Pancreas (tissue), 10 donors: ENCODE measurements around the gene MEAK7. TPM values are rescaled to one million over a fixed set of nuclear protein-coding genes. Genes with fewer than 3 reads are reported as not detected.
A peak's percentile ranks its signal among the peaks of the same experiment; 100 is the strongest.

Source experiments
- ATAC-seq, 4 donors: fragments of 200-7000 bp; cut with Tn5 transposase; one replicate each; pipeline versions ENCODE4 v1.8.0 to v1.9.1; 2020; ENCODE audit warnings: mild to moderate bottlenecking in 4 of 4, moderate library complexity in 4 of 4
- DNase-seq, 6 donors: peaks; one replicate each; pipeline ENCODE4 v3.0.0-alpha.2; 2020
- FAIRE-seq: peaks from 2 replicates; lab custom pipeline; 2012; peaks lifted over from hg19 to GRCh38; lab: Jason Lieb, UNC
- H3K27ac ChIP-seq, 4 donors: fragments of 200-600 bp; sonication (generic); 1 replicate in 3 of 4; 2 replicates in 1 of 4; pipeline versions ENCODE4 v1.5.0 to v1.8.0; 2020
- H3K27me3 ChIP-seq, 4 donors: fragments of 200-600 bp; one replicate each; pipeline ENCODE4 v1.8.0; 2021
- H3K36me3 ChIP-seq, 3 donors: fragments of 200-600 bp; sonication (generic) in 1 of 3; one replicate each; pipeline versions ENCODE4 v1.5.0 to v1.8.0; 2020 to 2021
- H3K4me1 ChIP-seq, 3 donors: fragments of 200-600 bp; one replicate each; pipeline ENCODE4 v1.8.0; 2021
- H3K4me3 ChIP-seq, 4 donors: fragments of 200-600 bp; sonication (generic) in 2 of 4; one replicate each; pipeline versions ENCODE4 v1.5.0 to v1.8.0; 2020 to 2021
- H3K9me3 ChIP-seq, 4 donors: fragments of 200-600 bp; one replicate each; pipeline ENCODE4 v1.8.0; 2021
- WGBS, 2 donors: extraction: QIAGEN DNeasy Blood & Tissue Kit; methylation state at CpG; one replicate each; pipeline ENCODE4 v1.1.7; 2013; 5-methylcytosine and 5-hydroxymethylcytosine counted together
- intact Hi-C, 3 donors: fragments of 100-400 bp; cut with DNase I; formaldehyde crosslinking; loops; one replicate each; pipeline versions ENCODE4 v1.11.1 to v1.14.2; 2022
- polyA plus RNA-seq, 2 donors: library from polyadenylated mRNA; stranded (reverse); fragments of 200-250 nt; gene quantifications; one replicate each; pipeline ENCODE4 v1.2.3, GENCODE V29; 2013
- total RNA-seq, 6 donors: library from RNA; stranded (reverse); fragmentation: NEBNext Ultra II Directional in 4 of 6; extraction: Animal tissue kit (Norgen Biotek cat#: 25700) in 4 of 6; gene quantifications; one replicate each; pipeline versions ENCODE4 v1.2.1 to v1.2.4, GENCODE V29; 2021 to 2023
- TF ChIP-seq, protein P1 (sequence below), 4 donors: fragments of 200-600 bp; sonication (generic) in 3 of 4; IDR thresholded peaks; one replicate each; pipeline versions ENCODE4 v1.5.0 to v1.8.0; 2021; ENCODE audit warnings: antibody characterized with exemption in 4 of 4
- donor health status: healthy with polysubstance abuse.
- donor health status: DM: no; HTN: no; CAD: no; lungs with moderate emphysema.
- donor health status: DM: no; HTN: no; CAD: no.
- donor health status: control.
- donor health status: control.
- donor health status: Bipolar disorder and iron deficiency.
- donor health status: DM: yes; HTN: yes; CAD: no.
- donor health status: DM: no; HTN: no; CAD: no.
- donor health status: DM: no; HTN: no; CAD: no.
- donor health status: DM: yes; HTN: yes; CAD: no.

MEAK7 gene
- total and polyA plus RNA-seq, 8 donors: 2.1 to 10.5 (median 4.8) TPM

DNA sequence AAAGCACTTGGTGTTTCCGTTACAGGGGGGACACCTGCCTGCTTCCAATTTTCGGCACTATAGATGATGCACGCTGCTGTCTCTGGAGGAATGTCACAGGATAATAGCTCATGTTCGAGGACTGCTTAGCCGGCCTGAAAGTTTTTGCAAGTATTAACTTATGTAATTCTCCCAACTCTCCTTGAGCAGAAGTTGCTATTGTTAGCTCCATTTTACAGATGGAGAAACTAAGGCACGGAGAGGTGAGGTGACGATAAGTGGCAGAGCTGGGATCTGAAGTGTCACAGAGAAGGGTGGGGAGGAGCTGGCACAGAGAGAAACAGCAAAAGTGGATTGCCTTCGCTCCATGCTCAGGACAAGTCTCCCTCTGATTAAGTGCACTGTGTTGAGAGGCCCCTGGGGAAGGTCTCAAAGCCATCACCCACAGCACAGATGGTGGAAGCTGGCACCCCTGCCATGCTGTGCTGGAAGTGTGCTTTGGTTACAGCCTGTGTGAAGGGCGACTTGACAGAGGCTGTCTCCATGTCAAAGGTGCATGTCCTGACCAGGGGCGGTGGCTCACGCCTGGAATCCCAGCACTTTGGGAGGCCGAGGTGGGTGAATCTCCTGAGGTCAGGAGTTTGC, 40.8 kb upstream of the MEAK7 start:
- Histone ChIP-seq H3K27me3 (no peaks in the 10 kb centered on the region), H3K9me3 (no peaks in the 10 kb centered on the region), H3K4me1 (no peaks in the 10 kb centered on the region), H3K36me3 (no peaks in the 10 kb centered on the region), H3K4me3 (no peak overlapping the region), H3K27ac (no peak overlapping the region)
- TF ChIP-seq, protein P1, sequence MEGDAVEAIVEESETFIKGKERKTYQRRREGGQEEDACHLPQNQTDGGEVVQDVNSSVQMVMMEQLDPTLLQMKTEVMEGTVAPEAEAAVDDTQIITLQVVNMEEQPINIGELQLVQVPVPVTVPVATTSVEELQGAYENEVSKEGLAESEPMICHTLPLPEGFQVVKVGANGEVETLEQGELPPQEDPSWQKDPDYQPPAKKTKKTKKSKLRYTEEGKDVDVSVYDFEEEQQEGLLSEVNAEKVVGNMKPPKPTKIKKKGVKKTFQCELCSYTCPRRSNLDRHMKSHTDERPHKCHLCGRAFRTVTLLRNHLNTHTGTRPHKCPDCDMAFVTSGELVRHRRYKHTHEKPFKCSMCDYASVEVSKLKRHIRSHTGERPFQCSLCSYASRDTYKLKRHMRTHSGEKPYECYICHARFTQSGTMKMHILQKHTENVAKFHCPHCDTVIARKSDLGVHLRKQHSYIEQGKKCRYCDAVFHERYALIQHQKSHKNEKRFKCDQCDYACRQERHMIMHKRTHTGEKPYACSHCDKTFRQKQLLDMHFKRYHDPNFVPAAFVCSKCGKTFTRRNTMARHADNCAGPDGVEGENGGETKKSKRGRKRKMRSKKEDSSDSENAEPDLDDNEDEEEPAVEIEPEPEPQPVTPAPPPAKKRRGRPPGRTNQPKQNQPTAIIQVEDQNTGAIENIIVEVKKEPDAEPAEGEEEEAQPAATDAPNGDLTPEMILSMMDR (IDR thresholded peaks at IDR 0.05): no peak
- DNase-seq (peak in 1 of 6 donors; percentile 32), FAIRE-seq (no peak), ATAC-seq (no peak)
- intact Hi-C loops: no loop called here
- 71 to 78% methylated on average over 12 of the region's 12 CpGs for WGBS, 2 donors

DNA sequence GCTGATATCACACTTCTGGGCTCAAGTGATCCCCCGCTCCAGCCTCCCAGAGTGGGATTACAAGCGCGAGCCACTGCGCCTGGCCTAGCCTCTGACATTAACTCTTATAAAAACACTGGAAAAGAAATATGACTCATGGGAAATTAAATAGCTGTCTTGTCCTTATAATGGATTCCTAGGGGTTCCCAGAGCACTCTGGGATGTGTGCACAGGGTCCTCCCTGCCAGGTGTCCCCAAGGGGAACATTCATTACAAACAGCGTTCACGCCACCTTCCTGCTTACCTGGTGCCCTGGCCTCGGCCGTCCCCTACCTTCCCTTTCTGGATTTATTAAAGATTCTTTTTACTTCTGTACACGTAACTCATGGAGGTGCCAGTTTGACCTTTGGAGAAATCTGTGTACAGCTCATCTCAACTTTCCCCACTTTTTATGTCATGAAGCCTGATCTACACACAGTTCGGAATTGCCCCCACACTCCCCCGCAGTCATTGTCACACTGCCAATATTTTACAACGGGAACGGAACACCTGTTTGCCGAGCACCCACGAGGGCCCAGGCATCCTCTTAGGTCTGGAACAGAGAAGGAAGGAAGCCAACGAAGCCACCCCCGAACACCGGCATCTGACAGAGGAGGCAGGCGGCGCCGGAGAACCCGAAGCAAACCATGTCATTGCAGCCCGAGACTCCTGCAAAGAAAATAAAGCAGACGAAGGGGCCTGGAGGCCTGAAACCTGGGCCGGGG, 39.7 kb upstream of the MEAK7 start:
- Histone ChIP-seq H3K4me1 (no peaks in the 10 kb centered on the region), H3K27ac (no peak overlapping the region), H3K36me3 (no peaks in the 10 kb centered on the region), H3K4me3 (no peak overlapping the region), H3K27me3 (no peaks in the 10 kb centered on the region), H3K9me3 (no peaks in the 10 kb centered on the region)
- intact Hi-C loops: no loop called here
- ATAC-seq: no peak
- peak in 1 of 6 donors; percentile 41 for DNase-seq
- no peak for FAIRE-seq
- WGBS, 2 donors: 63 to 69% methylated on average over 25 of the region's 25 CpGs
- TF ChIP-seq, protein P1 (IDR thresholded peaks at IDR 0.05): no peak

DNA sequence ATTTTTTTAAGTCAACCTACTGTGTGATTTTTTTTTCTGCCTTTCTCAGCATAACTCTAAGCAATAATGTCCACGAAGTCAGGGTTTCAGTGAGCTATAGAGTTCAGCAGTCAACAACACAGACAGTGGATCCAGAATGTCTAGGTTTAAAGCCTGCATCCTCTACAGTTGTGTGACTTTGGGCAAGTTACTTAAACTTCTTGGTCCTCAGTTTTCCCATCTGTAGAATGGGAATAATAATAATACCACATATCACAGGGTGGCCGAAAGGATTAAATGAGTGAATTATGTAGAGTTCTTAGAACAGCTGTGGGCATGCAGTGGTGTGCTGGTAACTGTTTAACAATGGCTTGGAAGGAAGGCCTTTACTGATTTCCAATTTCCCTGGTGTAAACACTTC, 38.8 kb upstream of the MEAK7 start:
- H3K9me3 ChIP-seq: no peaks in the 10 kb centered on the region
- intact Hi-C loops: no loop called here
- FAIRE-seq (no peak), DNase-seq (no peak), ATAC-seq (no peak)
- 85 to 93% methylated on average over 2 of the region's 2 CpGs for WGBS, 2 donors
- H3K27me3 ChIP-seq: no peaks in the 10 kb centered on the region
- H3K4me3 ChIP-seq: no peak overlapping the region
- H3K36me3 ChIP-seq: no peaks in the 10 kb centered on the region
- TF ChIP-seq, protein P1 (IDR thresholded peaks at IDR 0.05): no peak
- no peaks in the 10 kb centered on the region for H3K4me1 ChIP-seq
- H3K27ac ChIP-seq: no peak overlapping the region

DNA sequence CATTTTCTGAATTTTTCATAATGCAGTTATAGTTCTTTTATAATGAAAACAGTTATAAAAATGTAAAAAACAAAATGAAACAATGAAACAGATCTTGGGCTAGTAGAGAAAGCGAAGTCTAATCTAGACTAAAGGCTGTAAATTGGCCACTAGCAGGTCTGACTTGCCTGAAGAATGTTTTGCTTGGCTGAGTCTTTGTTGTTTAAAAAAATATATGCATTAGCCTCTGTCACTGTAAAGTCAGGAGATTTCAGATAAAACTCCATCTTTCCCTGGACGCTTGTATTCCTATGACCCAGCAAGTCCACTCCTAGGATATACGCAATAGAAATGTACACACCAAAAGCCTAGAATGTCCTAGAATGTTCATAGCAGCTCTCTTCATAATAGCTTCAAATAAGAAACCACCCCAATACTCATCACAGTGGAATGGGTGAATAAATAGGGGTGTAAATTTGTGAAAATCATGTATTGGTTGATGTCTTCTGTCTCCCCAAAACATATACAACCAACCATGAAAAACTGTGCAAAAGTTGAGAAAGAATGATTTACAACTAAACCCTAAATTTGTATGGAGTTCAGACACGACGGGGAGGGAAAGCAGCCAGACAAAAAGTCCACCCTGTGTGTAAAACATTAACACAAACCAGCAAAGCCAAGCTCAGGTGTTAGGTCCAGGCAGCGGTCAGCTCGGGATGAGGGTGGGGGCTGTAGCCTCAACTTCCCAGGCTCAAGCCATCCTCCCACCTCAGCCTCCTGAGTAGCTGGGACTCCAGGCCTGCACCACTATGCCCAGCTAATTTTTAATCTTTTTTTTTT, 37.7 kb upstream of the MEAK7 start:
- ATAC-seq (no peak), FAIRE-seq (no peak), DNase-seq (no peak)
- no peaks in the 10 kb centered on the region for H3K9me3 ChIP-seq
- H3K36me3 ChIP-seq: no peaks in the 10 kb centered on the region
- TF ChIP-seq, protein P1 (IDR thresholded peaks at IDR 0.05): no peak
- no peaks in the 10 kb centered on the region for H3K27me3 ChIP-seq
- H3K4me3 ChIP-seq: no peak overlapping the region
- intact Hi-C loops: no loop called here
- no peak overlapping the region for H3K27ac ChIP-seq
- no peaks in the 10 kb centered on the region for H3K4me1 ChIP-seq
- 76% methylated on average over 7 of the region's 7 CpGs for WGBS, 2 donors
